HCEC 1CT (cell line): Measurements from ENCODE around the gene SLC22A16.
A peak's percentile ranks its signal among the peaks of the same experiment; 100 is the strongest.
"Not testable (repeated sequence)": the region's sequence is repeated elsewhere in the genome, so short reads cannot be mapped to it uniquely, and the experiment has no call there.

ENCODE experiments used
- DNase-seq: peaks from one replicate; pipeline ENCODE4 v3.0.0-alpha.2; 2017

The SLC22A16 gene

GRCh38 chr6:110476046-110476849 lies at the start of gene SLC22A16:
Gene SLC22A16 (minus strand): TSS chr6:110476613. CDS start chr6:110476574, 39 bp downstream.
- DNase-seq: no peak

GRCh38 chr6:110525001-110525400 lies 48.6 kb upstream of the SLC22A16 start:
- DNase-seq: no peak

- no peak for DNase-seq
These were observed 47.9 kb upstream of the SLC22A16 start for GRCh38 chr6:110524305-110524704.

GRCh38 chr6:110523451-110524021 lies 47.1 kb upstream of the SLC22A16 start:
- DNase-seq: peak; percentile 22

- no peak for DNase-seq
These were observed 46.0 kb upstream of the SLC22A16 start for GRCh38 chr6:110522427-110522826.

GRCh38 chr6:110520992-110521543 lies 44.7 kb upstream of the SLC22A16 start:
- DNase-seq: no peak

- DNase-seq: no peak
These were observed 44.0 kb upstream of the SLC22A16 start for GRCh38 chr6:110520209-110520965.

GRCh38 chr6:110517601-110518281 lies 41.3 kb upstream of the SLC22A16 start:
- peak; percentile 5 for DNase-seq

- no peak for DNase-seq
These were observed 40.6 kb upstream of the SLC22A16 start for GRCh38 chr6:110517034-110517433.

- DNase-seq: no peak
These were observed 38.4 kb upstream of the SLC22A16 start for GRCh38 chr6:110514818-110515217.

GRCh38 chr6:110512991-110513390 lies 36.6 kb upstream of the SLC22A16 start:
- DNase-seq: peak; percentile 60

- not testable (repeated sequence) for DNase-seq
These were observed 36.1 kb upstream of the SLC22A16 start for GRCh38 chr6:110512549-110512948.

- no peak for DNase-seq
These were observed 35.0 kb upstream of the SLC22A16 start for GRCh38 chr6:110511401-110511800.

- DNase-seq: peak; percentile 86
These were observed 33.3 kb upstream of the SLC22A16 start for GRCh38 chr6:110509617-110510241.

GRCh38 chr6:110504891-110505290 lies 28.5 kb upstream of the SLC22A16 start:
- not testable (repeated sequence) for DNase-seq

GRCh38 chr6:110495949-110496348 lies 19.5 kb upstream of the SLC22A16 start:
- no peak for DNase-seq

GRCh38 chr6:110493253-110493800 lies 16.9 kb upstream of the SLC22A16 start:
- no peak for DNase-seq

GRCh38 chr6:110492584-110492983 lies 16.2 kb upstream of the SLC22A16 start:
- no peak for DNase-seq

- DNase-seq: peak; percentile 39
These were observed 15.4 kb upstream of the SLC22A16 start for GRCh38 chr6:110491644-110492317.

- no peak for DNase-seq
These were observed 14.9 kb upstream of the SLC22A16 start for GRCh38 chr6:110491299-110491643.

GRCh38 chr6:110490110-110490509 lies 13.7 kb upstream of the SLC22A16 start:
- no peak for DNase-seq
